ENCODE results near the gene TAS2R30. TPM values are rescaled to one million over a fixed set of nuclear protein-coding genes. Genes with fewer than 3 reads are reported as not detected.

Gene TAS2R30
- total and polyA plus RNA-seq, 9 of the 15 experiments (the other 6 are each of a cell fraction or from before 2014, with no cell fraction given), result 0.11 to 4.0 (median 0.99) TPM; not detected in 3

DNA sequence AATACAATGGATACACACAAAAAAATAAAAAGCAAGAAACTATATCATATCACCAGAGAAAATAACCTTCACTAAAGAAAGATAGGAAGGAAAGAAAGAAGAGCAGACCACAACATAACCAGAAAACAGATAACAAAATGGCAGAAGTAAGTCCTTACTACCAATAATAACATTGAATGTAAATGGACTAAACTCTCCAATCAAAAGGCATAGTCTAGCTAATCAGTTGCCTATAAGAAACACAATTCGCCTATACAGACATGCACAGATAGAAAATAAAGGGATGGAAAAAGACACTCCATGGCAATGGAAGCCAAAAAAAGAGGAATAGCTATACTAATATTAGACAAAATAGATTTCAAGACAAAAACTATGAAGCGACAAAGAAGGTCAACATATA lies 8.9 kb upstream of the TAS2R30 start:
- ATAC-seq, result no peak
- Histone ChIP-seq H3K4me1 (replicated peaks in 1 of 2; ENCODE audit: control insufficient read depth in 2 of 2, insufficient read depth in 2 of 2, low read length in 2 of 2) (no peaks in the 10 kb centered on the region), H3K79me2 (ENCODE audit: control insufficient read depth, insufficient read depth, low read length) (peaks cover 57% of the 10 kb centered on the region), H3K9me3 (replicated peaks; ENCODE audit: control insufficient read depth, insufficient read depth, low read depth, low read length) (no peaks in the 10 kb centered on the region), H3K9me1 (ENCODE audit: control insufficient read depth, insufficient read depth, low read length) (no peaks in the 10 kb centered on the region), H3K27ac (ENCODE audit: extremely low read depth, low read depth, low read length) (no peak overlapping the region), H3K36me3 (ENCODE audit: control insufficient read depth, insufficient read depth, low read length) (peaks cover 4% of the 10 kb centered on the region; the same call in 2 of the 3 replicates), H3K27me3 (ENCODE audit: control insufficient read depth in 2 of 2, insufficient read depth in 2 of 2, low read length in 2 of 2) (no peaks in the 10 kb centered on the region), H3K9ac (ENCODE audit: insufficient read depth in 1 of 2, low read depth in 2 of 2, low read length in 2 of 2) (no peak overlapping the region), H2AFZ (ENCODE audit: low read depth, low read length) (no peak overlapping the region), H3K4me3 (no peak overlapping the region), H3K4me2 (ENCODE audit: insufficient read depth, low read length) (no peak overlapping the region), H4K20me1 (replicated peaks; ENCODE audit: control insufficient read depth, insufficient read depth, low read length) (no peaks in the 10 kb centered on the region)
- ChIA-PET CTCF (ENCODE audit: low intra/inter-chr PET ratio) (no interaction called here), POLR2A (interaction anchor here (0.7 kb wide), 1 partner anchor 387 kb away, joined by 3 read pairs; no protein-coding TSS in a partner anchor)
- intact Hi-C loops (cut with micrococcal nuclease) (no loop called here), in situ Hi-C loops (cut with MboI) (no loop called here)
- FAIRE-seq, result no peak
- no peak for DNase-seq (ENCODE audit: extremely low read depth in 1 of 4, low spot score in 3 of 4)
- WGBS (ENCODE audit: insufficient coverage, low coverage, missing lambda C conversion rate), result 27% methylated on average over 2 of the region's 2 CpGs
- TF ChIP-seq ZNF354B (CRISPR knock-in tag; IDR thresholded peaks at IDR 0.05) (peak; percentile 58; the same call in 1 of the 2 replicates), TAL1 (IDR thresholded peaks at IDR 0.05) (no peak), ZNF507 (tag; conservative IDR thresholded peaks at IDR 0.05) (peak; percentile 89), PHB2 (IDR thresholded peaks at IDR 0.05; ENCODE audit: low read depth) (no peak)
- no TSS peak for BruUV-seq (replicated peaks)

GRCh38 chr12:11136075-11136474 lies 1.6 kb upstream of the TAS2R30 start:
- FAIRE-seq (no peak), ATAC-seq (no peak), DNase-seq (ENCODE audit: extremely low read depth in 1 of 4, low spot score in 3 of 4) (no peak)
- H3K36me3 ChIP-seq (ENCODE audit: control insufficient read depth, insufficient read depth, low read length), result peaks cover 4% of the 10 kb centered on the region; the same call in 2 of the 3 replicates
- H3K9ac ChIP-seq (ENCODE audit: insufficient read depth in 1 of 2, low read depth in 2 of 2, low read length in 2 of 2), result no peak overlapping the region
- no peaks in the 10 kb centered on the region for H3K9me3 ChIP-seq (replicated peaks; ENCODE audit: control insufficient read depth, insufficient read depth, low read depth, low read length)
- in situ Hi-C loops (cut with MboI), result no loop called here
- H3K79me2 ChIP-seq (ENCODE audit: control insufficient read depth, insufficient read depth, low read length), result peaks cover 57% of the 10 kb centered on the region
- no peak overlapping the region for H2AFZ ChIP-seq (ENCODE audit: low read depth, low read length)
- no peaks in the 10 kb centered on the region for H3K9me1 ChIP-seq (ENCODE audit: control insufficient read depth, insufficient read depth, low read length)
- no TSS peak for BruUV-seq (replicated peaks)
- POLR2A ChIA-PET, result no interaction called here
- no peaks in the 10 kb centered on the region for H3K4me1 ChIP-seq (replicated peaks in 1 of 2; ENCODE audit: control insufficient read depth in 2 of 2, insufficient read depth in 2 of 2, low read length in 2 of 2)
- no peak overlapping the region for H3K4me3 ChIP-seq
- intact Hi-C loops (cut with micrococcal nuclease), result no loop called here
- H3K27ac ChIP-seq (ENCODE audit: extremely low read depth, low read depth, low read length), result no peak overlapping the region
- no peak overlapping the region for H3K4me2 ChIP-seq (ENCODE audit: insufficient read depth, low read length)
- 41% methylated on average over 2 of the region's 2 CpGs for WGBS (ENCODE audit: insufficient coverage, low coverage, missing lambda C conversion rate)
- no peaks in the 10 kb centered on the region for H4K20me1 ChIP-seq (replicated peaks; ENCODE audit: control insufficient read depth, insufficient read depth, low read length)
- CTCF ChIA-PET (ENCODE audit: low intra/inter-chr PET ratio), result no interaction called here
- H3K27me3 ChIP-seq (ENCODE audit: control insufficient read depth in 2 of 2, insufficient read depth in 2 of 2, low read length in 2 of 2), result no peaks in the 10 kb centered on the region
- TF ChIP-seq MXI1 (IDR thresholded peaks at IDR 0.05; ENCODE audit: low read depth, low read length) (no peak), POLR2B (IDR thresholded peaks at IDR 0.05; ENCODE audit: low read depth, partially characterized antibody) (no peak), MAFK (IDR thresholded peaks at IDR 0.05; ENCODE audit: low read length) (no peak), SRSF9 (IDR thresholded peaks at IDR 0.05; ENCODE audit: borderline replicate concordance, low read depth, low read length) (no peak)
- TF ChIP-seq, protein P1, sequence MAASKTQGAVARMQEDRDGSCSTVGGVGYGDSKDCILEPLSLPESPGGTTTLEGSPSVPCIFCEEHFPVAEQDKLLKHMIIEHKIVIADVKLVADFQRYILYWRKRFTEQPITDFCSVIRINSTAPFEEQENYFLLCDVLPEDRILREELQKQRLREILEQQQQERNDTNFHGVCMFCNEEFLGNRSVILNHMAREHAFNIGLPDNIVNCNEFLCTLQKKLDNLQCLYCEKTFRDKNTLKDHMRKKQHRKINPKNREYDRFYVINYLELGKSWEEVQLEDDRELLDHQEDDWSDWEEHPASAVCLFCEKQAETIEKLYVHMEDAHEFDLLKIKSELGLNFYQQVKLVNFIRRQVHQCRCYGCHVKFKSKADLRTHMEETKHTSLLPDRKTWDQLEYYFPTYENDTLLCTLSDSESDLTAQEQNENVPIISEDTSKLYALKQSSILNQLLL (CRISPR knock-in tag; IDR thresholded peaks at IDR 0.05; ENCODE audit: borderline replicate concordance), result no peak
- TF ChIP-seq, protein P2, sequence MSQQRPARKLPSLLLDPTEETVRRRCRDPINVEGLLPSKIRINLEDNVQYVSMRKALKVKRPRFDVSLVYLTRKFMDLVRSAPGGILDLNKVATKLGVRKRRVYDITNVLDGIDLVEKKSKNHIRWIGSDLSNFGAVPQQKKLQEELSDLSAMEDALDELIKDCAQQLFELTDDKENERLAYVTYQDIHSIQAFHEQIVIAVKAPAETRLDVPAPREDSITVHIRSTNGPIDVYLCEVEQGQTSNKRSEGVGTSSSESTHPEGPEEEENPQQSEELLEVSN (IDR thresholded peaks at IDR 0.05; ENCODE audit: borderline replicate concordance in 1 of 2, extremely low read depth in 1 of 2, insufficient read depth in 1 of 2, insufficient read length in 1 of 2, low read depth in 1 of 2, low read length in 1 of 2, poor library complexity in 1 of 2, severe bottlenecking in 1 of 2), result no peak
